Measurements from ENCODE around the gene RTP5.

- TF ChIP-seq CTCF (IDR thresholded peaks at IDR 0.05; ENCODE audit: insufficient read depth, low read length, poor library complexity, severe bottlenecking), result no peak
- no peak for TF ChIP-seq EZH2phosphoT487 (conservative IDR thresholded peaks at IDR 0.05; ENCODE audit: low read length)
Measured at GRCh38 chr2:241866790-241867645, 2.5 kb upstream of the RTP5 start.
